ENCODE measurements around the gene IGF2BP1.

IGF2BP1 gene

DNA sequence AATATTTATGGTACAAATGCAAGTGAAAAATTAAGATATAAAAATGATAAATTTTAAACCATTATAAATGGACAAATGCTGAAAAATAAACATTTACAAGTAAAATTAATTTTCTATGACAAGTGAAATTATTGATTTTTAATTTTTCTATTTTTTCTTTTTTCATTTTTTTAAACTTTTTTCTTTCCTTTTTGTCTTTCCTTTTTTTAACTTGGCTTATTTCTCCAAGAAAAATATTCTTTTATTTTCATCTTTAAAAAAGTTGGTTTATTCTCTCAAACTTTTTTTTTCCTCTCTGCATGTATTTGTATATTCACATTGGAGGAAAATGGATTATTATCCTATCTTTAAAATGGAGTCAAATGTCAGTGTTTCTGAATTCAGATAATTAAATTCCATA, 3.9 kb upstream of the IGF2BP1 start:
- TF ChIP-seq, protein P1, sequence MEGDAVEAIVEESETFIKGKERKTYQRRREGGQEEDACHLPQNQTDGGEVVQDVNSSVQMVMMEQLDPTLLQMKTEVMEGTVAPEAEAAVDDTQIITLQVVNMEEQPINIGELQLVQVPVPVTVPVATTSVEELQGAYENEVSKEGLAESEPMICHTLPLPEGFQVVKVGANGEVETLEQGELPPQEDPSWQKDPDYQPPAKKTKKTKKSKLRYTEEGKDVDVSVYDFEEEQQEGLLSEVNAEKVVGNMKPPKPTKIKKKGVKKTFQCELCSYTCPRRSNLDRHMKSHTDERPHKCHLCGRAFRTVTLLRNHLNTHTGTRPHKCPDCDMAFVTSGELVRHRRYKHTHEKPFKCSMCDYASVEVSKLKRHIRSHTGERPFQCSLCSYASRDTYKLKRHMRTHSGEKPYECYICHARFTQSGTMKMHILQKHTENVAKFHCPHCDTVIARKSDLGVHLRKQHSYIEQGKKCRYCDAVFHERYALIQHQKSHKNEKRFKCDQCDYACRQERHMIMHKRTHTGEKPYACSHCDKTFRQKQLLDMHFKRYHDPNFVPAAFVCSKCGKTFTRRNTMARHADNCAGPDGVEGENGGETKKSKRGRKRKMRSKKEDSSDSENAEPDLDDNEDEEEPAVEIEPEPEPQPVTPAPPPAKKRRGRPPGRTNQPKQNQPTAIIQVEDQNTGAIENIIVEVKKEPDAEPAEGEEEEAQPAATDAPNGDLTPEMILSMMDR (IDR thresholded peaks at IDR 0.05; ENCODE audit: low read depth, low read length), result no peak
- Histone ChIP-seq H3K36me3 (peaks cover 15% of the 10 kb centered on the region), H3K27ac (peak overlapping the region; percentile 100), H3K4me3 (ENCODE audit: low read depth, low read length) (no peak overlapping the region), H3K27me3 (ENCODE audit: insufficient read depth, low read depth, severe bottlenecking) (no peaks in the 10 kb centered on the region), H3K9me3 (ENCODE audit: severe bottlenecking) (no peaks in the 10 kb centered on the region)
- DNase-seq, result no peak

DNA sequence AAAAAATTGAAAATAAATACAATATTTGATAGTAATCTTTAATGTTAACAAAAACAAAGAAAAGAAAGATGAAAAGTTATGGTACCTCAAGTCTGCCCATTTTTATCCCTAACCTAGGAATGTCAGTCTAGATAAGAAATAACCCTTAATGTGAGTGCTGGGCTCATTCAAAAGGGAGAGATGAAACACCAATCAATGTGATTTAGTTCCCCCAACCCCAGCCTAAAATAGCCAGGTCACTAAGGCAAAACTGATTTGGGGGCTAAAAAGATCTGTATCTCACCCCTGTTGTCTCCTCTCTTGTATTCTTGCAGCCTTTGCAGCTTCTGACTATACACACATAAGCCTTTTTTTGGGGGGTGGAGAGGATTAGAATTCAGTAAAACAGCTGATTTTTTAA, 3.2 kb upstream of the IGF2BP1 start:
- peak overlapping the region; percentile 100 for H3K27ac ChIP-seq
- peak overlapping the region; percentile 11; the same call in 1 of the 2 replicates for H3K4me3 ChIP-seq (ENCODE audit: low read depth, low read length)
- no peaks in the 10 kb centered on the region for H3K9me3 ChIP-seq (ENCODE audit: severe bottlenecking)
- TF ChIP-seq, protein P1 (IDR thresholded peaks at IDR 0.05; ENCODE audit: low read depth, low read length), result no peak
- H3K27me3 ChIP-seq (ENCODE audit: insufficient read depth, low read depth, severe bottlenecking), result no peaks in the 10 kb centered on the region
- no peak for DNase-seq
- H3K36me3 ChIP-seq, result peaks cover 21% of the 10 kb centered on the region

DNA sequence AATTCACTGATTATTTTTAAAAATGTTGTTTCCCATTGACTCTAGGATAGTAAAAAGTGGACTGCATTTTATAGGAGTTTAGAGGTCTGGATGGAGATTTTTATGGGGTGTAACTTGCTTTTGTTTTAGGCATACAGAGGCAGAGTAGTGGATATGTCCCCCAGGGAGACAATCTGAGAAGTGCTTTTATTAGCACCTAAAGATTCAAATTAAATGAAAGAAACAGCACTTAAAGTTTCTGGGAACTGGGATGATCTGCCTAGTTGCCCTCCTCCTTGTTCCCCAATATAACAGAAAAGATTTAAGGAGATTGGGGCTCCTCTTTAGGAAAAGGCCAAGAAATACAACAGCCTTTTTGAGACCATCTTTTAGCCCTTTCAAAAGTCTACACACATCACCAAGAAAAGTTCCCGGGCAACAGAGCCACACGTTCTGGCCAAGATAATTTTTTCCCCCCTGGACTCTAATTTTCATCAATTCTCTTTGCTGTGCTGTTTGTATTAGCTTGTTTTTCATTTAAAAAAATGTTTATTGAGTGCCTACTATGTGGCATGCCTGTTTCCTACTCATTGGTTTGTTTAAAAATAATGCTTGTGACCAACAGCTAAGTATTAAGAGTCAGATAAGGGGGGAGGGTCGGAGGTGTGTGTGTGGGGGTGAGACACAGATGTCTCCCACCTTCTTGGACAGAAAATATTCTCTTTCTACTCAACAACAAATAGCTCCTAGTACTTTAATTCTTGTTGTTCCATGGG, 2.5 kb upstream of the IGF2BP1 start:
- Histone ChIP-seq H3K27ac (peak overlapping the region; percentile 100), H3K36me3 (peaks cover 26% of the 10 kb centered on the region), H3K27me3 (ENCODE audit: insufficient read depth, low read depth, severe bottlenecking) (no peaks in the 10 kb centered on the region), H3K4me3 (ENCODE audit: low read depth, low read length) (peak overlapping the region; percentile 91), H3K9me3 (ENCODE audit: severe bottlenecking) (no peaks in the 10 kb centered on the region)
- no peak for DNase-seq
- TF ChIP-seq, protein P1 (IDR thresholded peaks at IDR 0.05; ENCODE audit: low read depth, low read length), result no peak

DNA sequence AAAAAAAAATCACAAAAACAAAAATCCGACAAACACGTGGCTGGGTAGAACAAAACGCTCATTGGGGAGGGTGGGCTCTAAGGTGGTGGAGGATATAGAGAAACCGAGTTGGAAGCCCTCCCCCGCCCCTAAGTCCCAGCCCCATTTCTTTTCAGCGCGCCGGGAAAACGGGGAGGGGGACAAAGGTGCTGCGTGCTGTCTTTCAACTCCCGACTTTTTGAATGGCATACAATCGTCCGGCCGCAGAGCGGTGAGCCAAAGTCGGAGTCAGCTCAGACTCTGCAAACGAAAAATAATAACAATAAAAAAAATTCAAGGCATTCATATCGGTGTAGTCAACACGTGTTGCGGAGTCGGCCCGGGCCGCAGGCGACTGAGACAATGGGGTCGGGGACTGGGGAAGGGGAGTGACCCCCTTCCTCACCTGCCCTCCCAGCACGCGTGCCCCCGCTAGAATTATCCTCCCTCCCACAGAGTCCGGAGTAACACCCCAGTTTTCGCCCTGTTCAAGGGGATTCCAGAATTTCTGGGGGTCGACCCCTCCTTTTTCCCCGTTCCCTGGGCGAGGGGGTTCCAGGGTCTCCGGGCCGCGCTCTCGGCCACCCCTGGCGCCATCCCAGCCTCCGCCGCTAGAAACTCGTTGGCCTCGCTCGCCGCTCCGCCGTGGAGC, 1.7 kb upstream of the IGF2BP1 start:
- H3K4me3 ChIP-seq (ENCODE audit: low read depth, low read length), result peak overlapping the region; percentile 91
- H3K36me3 ChIP-seq, result peaks cover 34% of the 10 kb centered on the region
- TF ChIP-seq, protein P1 (IDR thresholded peaks at IDR 0.05; ENCODE audit: low read depth, low read length), result no peak
- no peaks in the 10 kb centered on the region for H3K27me3 ChIP-seq (ENCODE audit: insufficient read depth, low read depth, severe bottlenecking)
- no peaks in the 10 kb centered on the region for H3K9me3 ChIP-seq (ENCODE audit: severe bottlenecking)
- DNase-seq, result peak; percentile 84
- H3K27ac ChIP-seq, result peak overlapping the region; percentile 100

DNA sequence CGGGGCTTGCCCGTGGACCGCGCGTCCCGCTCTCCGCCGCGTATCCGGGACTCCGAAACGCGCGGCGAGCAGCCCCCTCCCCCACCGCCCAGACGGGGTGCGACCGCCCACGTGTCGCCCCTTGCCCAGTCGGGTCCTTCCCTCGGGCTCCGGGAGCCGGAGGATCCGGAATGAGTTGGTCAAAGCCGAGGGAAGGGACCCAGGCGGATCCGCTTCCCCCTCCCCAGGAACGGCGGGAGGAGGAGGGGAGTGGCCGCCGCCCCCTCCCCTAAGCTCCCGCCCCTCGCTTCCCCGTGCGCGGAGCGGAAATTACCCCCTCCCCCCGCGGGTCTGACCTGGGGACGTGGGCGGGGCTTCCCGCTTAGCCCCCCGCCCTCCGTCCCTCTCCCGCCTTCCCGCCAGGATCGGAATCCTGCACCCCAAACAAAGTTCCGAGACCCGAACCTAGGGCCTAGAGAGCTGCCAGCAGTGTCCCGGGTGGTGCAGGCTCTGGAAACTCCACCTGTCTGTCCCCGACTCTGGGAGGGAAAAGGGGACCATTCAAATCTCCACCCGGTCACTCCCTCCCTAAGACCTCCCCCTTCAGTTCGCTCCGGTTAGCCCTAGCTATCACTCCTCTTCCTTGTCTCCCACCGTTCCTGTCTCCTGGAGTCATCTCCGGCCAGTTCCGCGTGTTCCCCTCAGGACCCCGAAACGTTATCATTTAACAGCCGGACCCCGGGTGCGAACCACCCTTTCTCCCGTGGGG, 1.0 kb upstream of the IGF2BP1 start:
- TF ChIP-seq, protein P1 (IDR thresholded peaks at IDR 0.05; ENCODE audit: low read depth, low read length), result no peak
- Histone ChIP-seq H3K27ac (peak overlapping the region; percentile 100), H3K36me3 (peaks cover 38% of the 10 kb centered on the region), H3K27me3 (ENCODE audit: insufficient read depth, low read depth, severe bottlenecking) (no peaks in the 10 kb centered on the region), H3K4me3 (ENCODE audit: low read depth, low read length) (peak overlapping the region; percentile 91), H3K9me3 (ENCODE audit: severe bottlenecking) (no peaks in the 10 kb centered on the region)
- DNase-seq, result peak; percentile 98

All from WERI-Rb-1 (cell line).